HEK293T (cell line): ENCODE results near the gene RBL2.

Experiments
- ARNT ChIP-seq: fragments of 450-650 bp; IDR thresholded peaks from 2 replicates; pipeline ENCODE4 v1.6.1; 2017; ENCODE audit warnings: mild to moderate bottlenecking
- BHLHE40 ChIP-seq: fragments of 450-650 bp; IDR thresholded peaks from 2 replicates; pipeline ENCODE4 v1.6.1; 2016; ENCODE audit warnings: mild to moderate bottlenecking, moderate library complexity, borderline replicate concordance
- ELF4 ChIP-seq: fragments of 450-650 bp; IDR thresholded peaks from 2 replicates; pipeline ENCODE4 v1.6.1; 2017; ENCODE audit warnings: antibody characterized with exemption
- FOXK2 ChIP-seq: fragments of 450-650 bp; IDR thresholded peaks from 2 replicates; pipeline ENCODE4 v1.6.1; 2016; ENCODE audit warnings: mild to moderate bottlenecking
- HDGF ChIP-seq: fragments of 450-650 bp; IDR thresholded peaks from 2 replicates; pipeline ENCODE4 v1.6.1; 2017; ENCODE audit warnings: antibody characterized with exemption, borderline replicate concordance
- NFRKB ChIP-seq: fragments of 450-650 bp; IDR thresholded peaks from 2 replicates; pipeline ENCODE4 v1.6.1; 2016; ENCODE audit warnings: mild to moderate bottlenecking, moderate library complexity
- PKNOX1 ChIP-seq: fragments of 450-650 bp; IDR thresholded peaks from 2 replicates; pipeline ENCODE4 v1.6.1; 2016
- SP1 ChIP-seq: fragments of 450-650 bp; IDR thresholded peaks from 2 replicates; pipeline ENCODE4 v1.6.1; 2017
- TARDBP ChIP-seq: fragments of 450-650 bp; IDR thresholded peaks from 2 replicates; pipeline ENCODE4 v1.6.1; 2016
- ZNF384 ChIP-seq: fragments of 450-650 bp; IDR thresholded peaks from 2 replicates; pipeline ENCODE4 v1.6.1; 2016

- TF ChIP-seq ELF4, result no peak
- TF ChIP-seq NFRKB, result no peak
- TF ChIP-seq HDGF, result no peak
- no peak for TF ChIP-seq TARDBP
- no peak for TF ChIP-seq FOXK2
- TF ChIP-seq ZNF384, result no peak
- no peak for TF ChIP-seq BHLHE40
- TF ChIP-seq SP1, result no peak
- TF ChIP-seq ARNT, result no peak
- TF ChIP-seq PKNOX1, result no peak
These were observed 29.3 kb upstream of the RBL2 start for GRCh38 chr16:53404959-53405358.
